ENCODE measurements around the gene CHCHD6. TPM values are rescaled to one million over a fixed set of nuclear protein-coding genes. Genes with fewer than 3 reads are reported as not detected.

CHCHD6 gene
- total RNA-seq, 1 donor from 2014 or later, result 17.2 TPM

DNA sequence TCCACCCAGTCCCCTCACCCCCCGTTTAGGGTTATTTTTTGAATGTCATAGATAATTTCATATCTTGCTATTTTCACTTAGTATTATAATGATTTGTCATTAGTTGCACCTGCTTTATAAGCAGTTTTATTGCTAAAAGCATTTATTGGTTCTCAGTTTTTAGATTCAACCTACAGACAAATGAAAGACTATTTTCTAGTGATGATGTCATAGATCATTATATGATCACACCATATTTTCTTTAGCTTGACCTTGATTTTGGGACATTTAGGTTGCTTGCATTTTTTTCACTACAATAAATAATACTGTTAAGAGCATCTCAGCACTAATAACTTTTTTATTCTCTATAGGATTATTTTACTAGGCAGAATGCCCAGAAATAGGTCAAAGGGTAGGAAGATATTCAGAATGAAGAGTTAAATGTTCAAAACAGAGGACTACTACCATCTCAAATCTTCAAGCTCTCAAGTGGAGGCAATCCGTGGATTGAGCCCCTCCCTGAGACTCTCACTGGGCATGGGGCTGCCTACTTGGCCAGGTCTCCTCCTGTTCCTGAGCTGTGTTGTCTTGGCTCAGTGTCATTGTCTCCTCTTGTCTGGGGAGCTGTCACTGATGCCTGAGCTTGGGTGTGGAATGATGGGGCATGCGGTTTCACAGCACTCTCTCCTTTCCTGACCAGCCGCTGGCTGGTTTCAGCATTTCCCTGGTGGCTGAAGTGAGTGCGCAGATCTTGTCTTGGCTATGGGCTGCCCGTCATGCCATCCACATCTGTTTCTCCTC is 28.4 kb downstream of the CHCHD6 start:
- Mint-ChIP-seq H3K9me3 (ENCODE audit: unreplicated experiment) (peaks cover 8% of the 10 kb centered on the region), H3K27ac (ENCODE audit: unreplicated experiment) (no peak overlapping the region), H3K4me3 (ENCODE audit: unreplicated experiment) (no peak overlapping the region), H3K4me1 (ENCODE audit: low read depth, unreplicated experiment) (peaks cover 21% of the 10 kb centered on the region), H3K36me3 (ENCODE audit: unreplicated experiment) (peaks cover 19% of the 10 kb centered on the region), H3K27me3 (ENCODE audit: unreplicated experiment) (peaks cover 2% of the 10 kb centered on the region)
- TF ChIP-seq, protein P1, sequence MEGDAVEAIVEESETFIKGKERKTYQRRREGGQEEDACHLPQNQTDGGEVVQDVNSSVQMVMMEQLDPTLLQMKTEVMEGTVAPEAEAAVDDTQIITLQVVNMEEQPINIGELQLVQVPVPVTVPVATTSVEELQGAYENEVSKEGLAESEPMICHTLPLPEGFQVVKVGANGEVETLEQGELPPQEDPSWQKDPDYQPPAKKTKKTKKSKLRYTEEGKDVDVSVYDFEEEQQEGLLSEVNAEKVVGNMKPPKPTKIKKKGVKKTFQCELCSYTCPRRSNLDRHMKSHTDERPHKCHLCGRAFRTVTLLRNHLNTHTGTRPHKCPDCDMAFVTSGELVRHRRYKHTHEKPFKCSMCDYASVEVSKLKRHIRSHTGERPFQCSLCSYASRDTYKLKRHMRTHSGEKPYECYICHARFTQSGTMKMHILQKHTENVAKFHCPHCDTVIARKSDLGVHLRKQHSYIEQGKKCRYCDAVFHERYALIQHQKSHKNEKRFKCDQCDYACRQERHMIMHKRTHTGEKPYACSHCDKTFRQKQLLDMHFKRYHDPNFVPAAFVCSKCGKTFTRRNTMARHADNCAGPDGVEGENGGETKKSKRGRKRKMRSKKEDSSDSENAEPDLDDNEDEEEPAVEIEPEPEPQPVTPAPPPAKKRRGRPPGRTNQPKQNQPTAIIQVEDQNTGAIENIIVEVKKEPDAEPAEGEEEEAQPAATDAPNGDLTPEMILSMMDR (IDR thresholded peaks at IDR 0.05; ENCODE audit: partially characterized antibody, unreplicated experiment), result no peak
- no peak for DNase-seq

DNA sequence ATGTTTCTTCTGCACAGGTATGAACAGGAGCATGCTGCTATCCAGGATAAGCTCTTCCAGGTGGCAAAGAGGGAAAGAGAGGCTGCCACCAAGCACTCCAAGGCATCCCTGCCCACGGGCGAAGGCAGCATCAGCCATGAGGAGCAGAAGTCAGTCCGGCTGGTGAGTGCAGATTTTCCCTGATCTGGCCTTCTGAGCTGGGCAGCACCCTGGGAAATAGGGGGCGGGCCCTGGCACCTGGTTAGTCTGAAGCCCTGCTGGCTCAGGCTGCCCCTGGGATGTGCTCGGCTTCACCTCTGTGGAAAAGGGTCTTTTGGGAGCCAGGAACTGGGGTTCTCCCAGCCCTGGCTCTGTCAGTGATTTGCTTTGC is 29.0 kb downstream of the CHCHD6 start:
- H3K36me3 Mint-ChIP-seq (ENCODE audit: unreplicated experiment), result peaks cover 22% of the 10 kb centered on the region
- DNase-seq, result no peak
- H3K4me3 Mint-ChIP-seq (ENCODE audit: unreplicated experiment), result no peak overlapping the region
- H3K27ac Mint-ChIP-seq (ENCODE audit: unreplicated experiment), result no peak overlapping the region
- H3K9me3 Mint-ChIP-seq (ENCODE audit: unreplicated experiment), result peaks cover 8% of the 10 kb centered on the region
- TF ChIP-seq, protein P1 (IDR thresholded peaks at IDR 0.05; ENCODE audit: partially characterized antibody, unreplicated experiment), result no peak
- peaks cover 21% of the 10 kb centered on the region for H3K4me1 Mint-ChIP-seq (ENCODE audit: low read depth, unreplicated experiment)
- H3K27me3 Mint-ChIP-seq (ENCODE audit: unreplicated experiment), result peaks cover 2% of the 10 kb centered on the region

DNA sequence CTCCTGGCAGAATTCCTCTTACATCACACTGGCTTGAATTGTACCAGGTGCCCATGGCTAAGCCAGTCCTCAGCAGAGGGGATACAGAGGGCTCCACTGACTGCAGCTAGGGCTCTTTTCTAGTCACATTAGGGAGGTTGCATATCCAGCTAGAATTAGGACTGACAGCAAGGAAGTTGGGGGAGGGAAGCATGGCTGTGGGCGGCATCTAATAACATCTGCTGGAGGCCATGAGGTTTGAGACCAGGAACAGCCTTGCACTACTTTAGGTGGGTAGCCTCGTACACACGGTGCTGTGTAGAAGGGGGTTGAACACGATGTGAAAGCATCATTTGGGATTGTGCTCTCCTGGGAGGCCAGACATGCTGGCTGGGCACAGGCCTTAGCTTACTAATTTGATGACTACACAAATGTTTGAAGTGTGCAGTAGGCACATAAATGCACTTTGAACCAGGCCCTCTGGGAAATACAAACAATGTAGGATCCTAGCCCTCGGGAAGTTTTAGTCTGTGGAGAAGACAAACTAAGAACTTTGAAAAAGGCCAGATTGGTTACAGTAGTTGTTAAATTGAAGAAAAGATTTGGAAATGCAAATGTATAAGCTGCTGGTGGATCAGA is 30.2 kb downstream of the CHCHD6 start:
- Mint-ChIP-seq H3K36me3 (ENCODE audit: unreplicated experiment) (peaks cover 19% of the 10 kb centered on the region), H3K4me3 (ENCODE audit: unreplicated experiment) (no peak overlapping the region), H3K9me3 (ENCODE audit: unreplicated experiment) (peaks cover 5% of the 10 kb centered on the region), H3K27me3 (ENCODE audit: unreplicated experiment) (peaks cover 2% of the 10 kb centered on the region), H3K27ac (ENCODE audit: unreplicated experiment) (no peak overlapping the region), H3K4me1 (ENCODE audit: low read depth, unreplicated experiment) (peaks cover 18% of the 10 kb centered on the region)
- DNase-seq, result no peak
- TF ChIP-seq, protein P1 (IDR thresholded peaks at IDR 0.05; ENCODE audit: partially characterized antibody, unreplicated experiment), result no peak

DNA sequence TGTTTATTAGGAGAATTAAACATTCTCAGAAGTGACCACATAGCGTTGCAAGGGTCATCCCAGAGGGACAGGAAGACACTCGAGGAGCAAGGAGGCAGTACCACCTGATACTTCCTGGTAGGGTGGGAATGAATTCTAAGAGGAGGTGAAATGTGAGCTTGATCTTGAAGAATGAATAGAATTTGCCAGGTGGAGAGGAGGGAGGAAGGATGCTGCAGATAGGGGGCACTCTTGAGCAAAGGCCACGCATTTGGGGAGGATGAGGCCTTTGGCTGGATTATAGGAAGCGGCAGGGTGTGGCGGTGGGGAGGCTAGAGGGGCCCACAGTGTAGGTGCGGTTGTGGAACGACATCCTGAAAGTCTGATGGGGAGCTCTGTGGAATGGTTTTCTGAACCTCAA is 33.5 kb downstream of the CHCHD6 start:
- Mint-ChIP-seq H3K4me1 (ENCODE audit: low read depth, unreplicated experiment) (peaks cover 24% of the 10 kb centered on the region), H3K9me3 (ENCODE audit: unreplicated experiment) (peaks cover 5% of the 10 kb centered on the region), H3K27ac (ENCODE audit: unreplicated experiment) (no peak overlapping the region), H3K36me3 (ENCODE audit: unreplicated experiment) (peaks cover 17% of the 10 kb centered on the region), H3K27me3 (ENCODE audit: unreplicated experiment) (peaks cover 7% of the 10 kb centered on the region), H3K4me3 (ENCODE audit: unreplicated experiment) (no peak overlapping the region)
- TF ChIP-seq, protein P1 (IDR thresholded peaks at IDR 0.05; ENCODE audit: partially characterized antibody, unreplicated experiment), result no peak
- no peak for DNase-seq

GRCh38 chr3:126742057-126742456 is 38.0 kb downstream of the CHCHD6 start:
- TF ChIP-seq, protein P1 (IDR thresholded peaks at IDR 0.05; ENCODE audit: partially characterized antibody, unreplicated experiment), result no peak
- Mint-ChIP-seq H3K27me3 (ENCODE audit: unreplicated experiment) (peaks cover 5% of the 10 kb centered on the region), H3K4me1 (ENCODE audit: low read depth, unreplicated experiment) (peaks cover 29% of the 10 kb centered on the region), H3K27ac (ENCODE audit: unreplicated experiment) (peak overlapping the region; percentile 10), H3K9me3 (ENCODE audit: unreplicated experiment) (peaks cover 7% of the 10 kb centered on the region), H3K4me3 (ENCODE audit: unreplicated experiment) (no peak overlapping the region), H3K36me3 (ENCODE audit: unreplicated experiment) (peaks cover 9% of the 10 kb centered on the region)
- no peak for DNase-seq
